Measurements from ENCODE around the gene KCNQ1. TPM values are rescaled to one million over a fixed set of nuclear protein-coding genes. Genes with fewer than 3 reads are reported as not detected.

The KCNQ1 gene
- total and polyA plus RNA-seq, 2 donors, result 6.3 to 9.1 TPM

DNA sequence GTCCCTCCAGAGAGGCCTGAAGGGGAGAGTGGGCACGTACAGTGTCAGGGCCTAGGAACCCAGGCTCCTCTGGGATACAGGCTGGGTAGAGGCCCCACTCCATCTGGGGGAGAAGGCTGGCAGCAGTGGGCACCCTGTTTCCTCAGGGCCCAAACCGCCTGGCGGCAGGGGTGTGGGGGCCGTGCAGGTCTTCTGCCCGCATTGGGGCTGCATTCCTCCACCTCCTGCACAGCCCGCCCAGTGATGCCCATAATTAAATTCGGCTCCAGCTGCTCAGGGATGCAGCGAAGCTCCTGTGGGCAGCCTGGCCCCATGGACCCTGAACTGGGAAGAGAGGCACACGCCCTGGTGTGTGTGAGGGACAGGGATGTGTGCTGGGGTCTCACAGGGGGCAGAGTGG lies 219.6 kb downstream of the KCNQ1 start:
- no peak for DNase-seq (ENCODE audit: extremely low spot score)
- H3K4me1 ChIP-seq (ENCODE audit: insufficient read depth), result no peaks in the 10 kb centered on the region
- H3K4me3 ChIP-seq (ENCODE audit: low read depth, low read length), result no peak overlapping the region
- H3K36me3 ChIP-seq (ENCODE audit: insufficient read depth), result no peaks in the 10 kb centered on the region
- no peak overlapping the region for H3K27ac ChIP-seq (ENCODE audit: low read depth)
- WGBS, result 87% methylated on average over 9 of the region's 9 CpGs

DNA sequence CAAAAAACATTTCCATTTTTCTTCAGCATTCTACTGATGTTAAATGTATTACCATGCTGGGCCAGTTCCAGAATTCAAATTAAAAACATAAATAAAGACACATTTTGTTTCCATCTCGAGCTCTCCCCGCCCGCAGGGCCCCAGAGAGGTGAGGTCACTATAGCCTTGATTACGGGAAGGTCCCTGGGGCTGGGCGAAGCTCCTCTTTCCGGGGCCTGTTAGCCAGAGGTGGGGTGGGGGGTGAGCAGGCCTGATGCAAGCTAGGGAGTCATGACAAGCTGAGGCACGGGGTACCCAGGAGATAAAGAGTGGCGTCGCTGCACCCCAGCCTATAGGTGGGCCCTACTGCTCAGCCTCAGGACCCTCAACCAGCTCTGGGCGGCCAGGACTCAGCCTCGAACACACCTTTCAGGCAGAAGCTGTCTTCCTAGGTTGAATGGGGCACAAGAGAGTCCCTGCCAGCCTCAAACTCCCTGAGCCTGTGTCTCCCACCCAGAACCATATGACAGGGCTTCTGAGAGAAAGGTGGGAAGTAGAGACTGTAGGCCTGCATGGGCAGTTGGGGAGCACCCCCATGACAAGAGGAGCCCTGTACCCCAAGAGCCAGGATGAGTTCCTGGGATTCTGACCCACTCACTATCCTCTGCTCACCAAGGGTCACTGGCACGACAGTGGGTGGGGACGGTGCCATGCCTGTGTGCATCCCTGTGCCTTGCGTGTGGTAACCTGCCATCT lies 220.2 kb downstream of the KCNQ1 start:
- no peak for DNase-seq (ENCODE audit: extremely low spot score)
- H3K27ac ChIP-seq (ENCODE audit: low read depth), result no peak overlapping the region
- H3K36me3 ChIP-seq (ENCODE audit: insufficient read depth), result no peaks in the 10 kb centered on the region
- 93% methylated on average over 14 of the region's 14 CpGs for WGBS
- H3K4me3 ChIP-seq (ENCODE audit: low read depth, low read length), result no peak overlapping the region
- H3K4me1 ChIP-seq (ENCODE audit: insufficient read depth), result no peaks in the 10 kb centered on the region

DNA sequence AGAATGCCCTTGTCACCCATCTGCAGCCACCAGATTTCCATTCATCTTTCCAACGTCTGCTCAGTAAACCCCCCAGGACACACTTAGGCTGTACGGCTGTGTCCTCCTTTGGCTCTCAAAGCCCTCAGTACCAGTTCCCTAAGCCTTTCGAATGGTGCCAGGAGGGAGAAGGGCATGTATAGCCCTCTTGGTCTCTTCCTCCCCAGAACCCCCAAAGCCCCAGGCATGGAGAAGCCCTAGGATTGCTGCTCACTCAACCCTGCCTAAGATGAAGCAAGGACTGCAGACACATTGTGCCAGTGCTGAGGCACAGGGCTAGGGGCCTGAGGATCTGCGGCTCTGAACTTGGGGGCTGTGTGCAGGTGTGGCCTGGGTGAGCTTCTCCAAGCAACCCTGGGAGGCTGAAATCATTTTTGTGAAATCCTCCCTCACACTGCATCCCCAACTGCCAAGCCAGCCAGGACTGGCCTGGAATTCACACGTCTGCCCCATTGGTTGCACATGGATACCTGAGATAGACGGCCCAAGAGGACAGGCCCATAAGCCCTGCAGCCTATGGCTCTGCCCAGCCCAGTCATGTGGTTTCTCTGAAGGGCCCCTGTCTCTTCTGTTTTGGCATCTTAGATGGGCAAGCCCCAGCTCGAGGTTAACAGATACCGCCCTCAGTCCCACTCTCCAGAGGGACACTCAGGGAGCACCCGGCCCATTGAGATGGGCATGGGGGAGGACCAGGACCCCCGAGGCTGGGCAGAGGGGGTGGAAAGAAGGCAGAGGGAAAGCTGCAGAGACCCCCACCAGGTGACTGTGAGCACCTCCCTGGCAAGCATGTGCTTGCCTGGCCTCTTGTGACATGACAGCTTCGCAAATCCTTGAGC lies 221.0 kb downstream of the KCNQ1 start:
- no peak overlapping the region for H3K27ac ChIP-seq (ENCODE audit: low read depth)
- H3K36me3 ChIP-seq (ENCODE audit: insufficient read depth), result no peaks in the 10 kb centered on the region
- H3K4me1 ChIP-seq (ENCODE audit: insufficient read depth), result no peaks in the 10 kb centered on the region
- WGBS, result 89% methylated on average over 11 of the region's 11 CpGs
- H3K4me3 ChIP-seq (ENCODE audit: low read depth, low read length), result no peak overlapping the region
- DNase-seq (ENCODE audit: extremely low spot score), result no peak

DNA sequence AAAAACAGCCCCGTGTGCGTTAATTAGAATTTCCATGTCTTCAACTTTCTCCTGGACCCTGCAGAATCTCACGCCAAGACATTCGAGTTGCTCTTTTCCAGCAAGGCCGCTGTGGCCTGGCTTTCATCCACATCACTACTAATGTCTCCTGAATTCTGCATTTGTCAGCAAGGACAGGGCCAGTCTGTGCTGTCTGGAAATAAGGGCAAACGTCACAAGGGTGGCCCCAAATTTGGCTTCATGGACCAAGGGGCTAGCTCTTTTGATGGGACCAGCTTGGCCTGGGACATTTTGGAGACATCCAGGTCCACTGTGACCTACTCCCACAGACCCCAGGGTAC lies 221.6 kb downstream of the KCNQ1 start:
- Histone ChIP-seq H3K4me1 (ENCODE audit: insufficient read depth) (no peaks in the 10 kb centered on the region), H3K27ac (ENCODE audit: low read depth) (no peak overlapping the region), H3K4me3 (ENCODE audit: low read depth, low read length) (no peak overlapping the region), H3K36me3 (ENCODE audit: insufficient read depth) (no peaks in the 10 kb centered on the region)
- WGBS, result 57% methylated on average over 6 of the region's 6 CpGs
- DNase-seq (ENCODE audit: extremely low spot score), result no peak

DNA sequence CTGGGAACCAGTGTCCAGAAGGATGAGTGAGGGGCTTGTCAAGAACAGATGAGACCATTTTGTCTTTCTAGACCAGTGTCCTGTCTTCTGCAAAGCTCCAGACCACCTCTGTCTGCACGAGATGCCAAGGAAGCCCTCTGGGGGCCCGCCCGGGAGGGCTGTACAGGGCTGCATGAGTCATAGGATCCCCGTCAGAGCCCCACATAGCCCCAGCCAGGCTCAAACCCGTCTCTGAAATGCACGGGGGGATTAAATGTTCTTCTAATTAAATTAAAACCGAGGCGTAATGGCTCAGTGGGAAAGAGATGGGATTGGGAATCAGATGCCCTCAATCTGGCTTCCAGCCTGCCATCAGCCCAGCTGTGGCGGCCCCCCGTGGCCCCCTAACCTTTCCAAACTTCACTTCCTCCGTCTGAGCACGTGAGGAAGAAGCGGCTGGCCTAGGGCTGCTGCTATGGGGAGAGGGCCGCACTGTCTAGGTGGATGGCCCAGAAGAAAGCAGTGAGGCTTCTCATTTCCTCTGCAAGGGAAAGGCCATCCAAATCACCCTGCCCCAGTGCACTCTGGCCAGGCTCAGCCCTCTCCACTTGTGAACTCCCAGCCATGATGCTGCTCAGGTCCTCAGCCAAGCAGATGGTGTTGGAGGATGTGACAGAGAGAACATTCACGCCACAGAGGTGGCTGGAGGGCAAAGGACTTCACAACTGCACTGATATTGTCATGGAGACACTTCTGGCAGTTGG lies 222.2 kb downstream of the KCNQ1 start:
- no peaks in the 10 kb centered on the region for H3K36me3 ChIP-seq (ENCODE audit: insufficient read depth)
- no peaks in the 10 kb centered on the region for H3K4me1 ChIP-seq (ENCODE audit: insufficient read depth)
- DNase-seq (ENCODE audit: extremely low spot score), result no peak
- no peak overlapping the region for H3K4me3 ChIP-seq (ENCODE audit: low read depth, low read length)
- no peak overlapping the region for H3K27ac ChIP-seq (ENCODE audit: low read depth)
- 87% methylated on average over 15 of the region's 15 CpGs for WGBS

DNA sequence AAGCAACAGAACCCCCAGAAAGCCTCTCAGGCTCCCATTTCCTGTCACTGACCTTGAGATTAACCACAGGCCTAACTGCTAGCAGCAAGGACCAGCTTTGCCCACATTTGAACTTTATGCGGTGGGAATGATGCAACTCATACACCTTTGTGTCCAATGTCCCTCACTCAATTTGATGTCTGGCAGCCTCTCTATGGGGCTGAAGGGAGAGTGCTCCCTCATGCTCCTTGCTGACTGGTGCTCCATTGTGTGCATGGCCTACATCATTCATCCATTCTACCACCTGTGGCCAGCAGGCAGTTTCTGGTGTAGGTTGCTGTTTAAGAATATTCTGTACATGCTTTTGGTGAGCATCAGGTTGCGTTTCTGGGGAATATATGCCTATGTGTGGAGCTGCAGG lies 223.1 kb downstream of the KCNQ1 start:
- 93% methylated on average over 2 of the region's 2 CpGs for WGBS
- no peaks in the 10 kb centered on the region for H3K4me1 ChIP-seq (ENCODE audit: insufficient read depth)
- no peak for DNase-seq (ENCODE audit: extremely low spot score)
- no peak overlapping the region for H3K27ac ChIP-seq (ENCODE audit: low read depth)
- no peaks in the 10 kb centered on the region for H3K36me3 ChIP-seq (ENCODE audit: insufficient read depth)
- H3K4me3 ChIP-seq (ENCODE audit: low read depth, low read length), result no peak overlapping the region

DNA sequence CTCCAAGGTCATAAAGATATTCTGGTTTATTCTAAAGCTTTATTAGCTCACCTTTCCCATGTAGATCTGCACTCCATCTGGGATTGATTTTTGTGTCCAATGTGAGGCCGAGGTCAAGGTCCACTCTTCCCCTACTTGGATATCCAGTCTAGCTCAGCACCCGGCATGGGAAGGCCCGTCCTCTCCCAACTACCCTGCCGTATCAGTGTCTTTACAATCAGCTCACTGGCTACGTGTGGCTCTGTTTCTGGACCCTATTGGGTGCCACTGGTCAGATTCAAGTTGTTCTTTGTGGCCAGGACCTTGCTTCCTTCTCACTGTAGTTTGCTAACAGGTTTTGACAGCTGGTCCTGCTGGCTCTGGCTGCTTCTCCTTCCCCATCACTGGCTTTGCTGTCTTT lies 224.1 kb downstream of the KCNQ1 start:
- 90% methylated on average over 5 of the region's 5 CpGs for WGBS
- Histone ChIP-seq H3K4me1 (ENCODE audit: insufficient read depth) (no peaks in the 10 kb centered on the region), H3K27ac (ENCODE audit: low read depth) (no peak overlapping the region), H3K4me3 (ENCODE audit: low read depth, low read length) (no peak overlapping the region), H3K36me3 (ENCODE audit: insufficient read depth) (no peaks in the 10 kb centered on the region)
- no peak for DNase-seq (ENCODE audit: extremely low spot score)

DNA sequence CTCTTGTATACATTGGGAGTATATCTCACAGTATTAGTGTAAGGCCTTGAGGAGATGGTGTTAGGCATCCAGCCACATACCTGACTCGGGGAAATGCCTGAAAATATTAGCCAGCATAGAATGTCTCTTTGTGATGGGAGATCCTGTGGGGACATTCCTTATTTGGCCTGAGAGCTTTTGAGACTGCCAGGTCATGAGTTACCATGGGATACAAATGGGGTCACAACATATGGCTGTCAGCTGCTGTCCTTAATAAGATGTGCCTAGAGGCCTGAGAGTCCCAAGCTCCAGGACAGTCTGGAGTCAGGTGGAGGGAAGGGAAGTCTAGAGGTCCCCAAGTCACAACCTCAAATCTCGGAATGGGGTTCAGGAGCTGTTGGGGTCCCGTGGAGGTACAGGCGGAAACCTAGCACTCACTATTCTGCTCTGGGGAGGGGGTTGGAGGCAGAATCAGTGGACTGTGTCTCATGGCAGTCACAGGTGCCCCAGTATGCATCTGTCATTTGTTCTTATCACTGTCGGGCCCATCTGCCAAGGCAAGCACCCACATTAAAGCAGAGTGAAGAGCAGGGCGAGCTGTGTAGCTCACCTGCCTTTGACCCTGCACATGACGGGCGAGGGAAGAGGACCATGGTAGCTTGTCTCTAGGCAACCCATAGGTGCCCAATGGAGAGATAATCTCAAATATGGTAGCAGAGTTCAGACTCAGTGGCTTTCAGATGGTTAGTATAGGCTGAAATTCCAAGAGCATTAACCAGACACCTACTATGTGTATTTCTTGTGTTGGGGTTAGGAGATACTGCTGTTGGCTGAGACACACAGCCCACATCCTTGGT lies 225.0 kb downstream of the KCNQ1 start:
- Histone ChIP-seq H3K4me1 (ENCODE audit: insufficient read depth) (no peaks in the 10 kb centered on the region), H3K27ac (ENCODE audit: low read depth) (no peak overlapping the region), H3K4me3 (ENCODE audit: low read depth, low read length) (no peak overlapping the region), H3K36me3 (ENCODE audit: insufficient read depth) (no peaks in the 10 kb centered on the region)
- WGBS, result 97% methylated on average over 8 of the region's 8 CpGs
- no peak for DNase-seq (ENCODE audit: extremely low spot score)

DNA sequence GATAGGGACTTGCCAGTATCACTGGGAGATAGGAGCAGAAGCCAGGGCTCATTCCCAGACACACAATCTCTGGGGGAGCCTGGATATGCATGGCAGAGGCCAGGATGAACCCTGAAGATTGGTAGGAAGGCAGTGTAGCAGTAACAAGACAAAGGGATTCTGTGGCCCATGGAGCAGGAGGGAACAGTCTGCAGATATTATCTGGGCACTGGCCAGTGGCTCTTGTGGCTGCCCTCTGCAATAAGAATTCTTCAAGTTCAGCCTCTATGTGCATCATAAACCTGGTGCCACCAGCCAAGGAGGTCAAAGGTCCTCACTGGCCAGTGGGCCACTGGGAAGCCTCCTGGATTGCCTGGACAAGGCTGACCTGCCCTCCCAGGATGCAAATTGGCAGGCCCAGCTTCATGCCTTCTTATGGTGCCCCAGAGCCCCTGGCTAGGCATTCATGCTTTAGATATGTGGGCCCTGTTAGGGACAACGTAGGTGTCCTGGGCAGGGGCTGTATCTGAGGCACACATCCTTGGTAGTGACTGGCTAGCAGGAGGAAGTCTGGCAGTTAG lies 225.8 kb downstream of the KCNQ1 start:
- WGBS, result 0% methylated on average over 1 of the region's 1 CpG
- no peak for DNase-seq (ENCODE audit: extremely low spot score)
- no peaks in the 10 kb centered on the region for H3K4me1 ChIP-seq (ENCODE audit: insufficient read depth)

DNA sequence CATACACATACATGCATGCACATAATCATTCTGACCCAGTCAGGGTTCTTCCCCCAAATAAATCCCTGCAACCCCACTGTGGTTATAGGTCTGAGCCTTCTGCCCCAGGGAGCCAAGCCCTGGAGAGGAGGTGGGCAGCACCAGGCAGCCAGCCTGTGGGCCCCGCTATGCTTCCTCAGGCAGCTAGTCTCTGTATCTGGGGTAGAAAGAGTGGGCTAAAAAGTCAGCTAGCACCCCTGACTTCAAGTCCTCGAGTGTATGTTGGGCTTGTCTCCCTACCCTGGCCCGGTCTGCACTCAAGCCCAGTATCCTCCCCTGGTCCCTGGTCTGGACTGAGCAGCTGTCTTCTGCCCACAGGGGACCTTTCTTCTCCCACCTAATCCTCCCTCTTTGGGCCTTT lies 226.9 kb downstream of the KCNQ1 start:
- no peak overlapping the region for H3K27ac ChIP-seq (ENCODE audit: low read depth)
- DNase-seq (ENCODE audit: extremely low spot score), result no peak
- no peaks in the 10 kb centered on the region for H3K4me1 ChIP-seq (ENCODE audit: insufficient read depth)
- no peaks in the 10 kb centered on the region for H3K36me3 ChIP-seq (ENCODE audit: insufficient read depth)
- 96% methylated on average over 3 of the region's 3 CpGs for WGBS
- H3K4me3 ChIP-seq (ENCODE audit: low read depth, low read length), result no peak overlapping the region

More for the DNA sequence above, 225.8 kb downstream of the KCNQ1 start:
- no peak overlapping the region for H3K4me3 ChIP-seq (ENCODE audit: low read depth, low read length)
- H3K36me3 ChIP-seq (ENCODE audit: insufficient read depth), result no peaks in the 10 kb centered on the region
- H3K27ac ChIP-seq (ENCODE audit: low read depth), result no peak overlapping the region

DNA sequence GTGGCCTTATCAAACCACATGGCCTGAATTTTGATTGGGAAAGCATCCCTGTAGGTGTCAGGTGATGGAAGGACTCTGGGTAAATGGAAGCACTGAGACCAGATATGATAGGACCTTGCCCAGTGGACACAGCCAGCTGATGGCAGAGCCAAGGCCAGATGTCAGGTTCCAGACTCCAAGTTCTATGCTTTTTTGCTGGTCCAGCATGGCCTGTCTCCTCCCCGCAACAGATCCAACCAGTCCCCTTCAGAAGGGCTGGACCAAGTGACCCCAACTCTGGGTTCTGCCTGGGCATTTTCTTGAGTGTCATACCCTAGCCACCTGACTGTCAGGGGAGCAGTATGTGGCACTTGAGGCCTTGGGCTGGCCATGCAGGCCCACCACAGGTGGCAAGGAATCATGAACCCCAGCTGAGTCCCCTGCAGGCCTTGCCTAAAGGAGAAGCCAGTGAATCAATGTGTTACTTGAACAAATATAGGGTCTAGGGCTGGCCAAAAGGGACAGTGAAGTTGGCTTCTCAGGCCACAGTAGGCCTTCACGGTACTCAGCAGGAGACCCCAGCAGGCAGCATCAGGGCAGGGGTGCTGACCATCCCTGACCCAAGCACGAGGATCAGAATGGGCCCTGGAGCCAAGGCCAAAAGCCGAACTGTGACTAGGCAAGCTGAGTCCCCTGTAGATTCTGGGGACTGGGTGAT lies 227.9 kb downstream of the KCNQ1 start:
- Histone ChIP-seq H3K4me3 (ENCODE audit: low read depth, low read length) (no peak overlapping the region), H3K36me3 (ENCODE audit: insufficient read depth) (no peaks in the 10 kb centered on the region), H3K4me1 (ENCODE audit: insufficient read depth) (no peaks in the 10 kb centered on the region), H3K27ac (ENCODE audit: low read depth) (no peak overlapping the region)
- WGBS, result 97% methylated on average over 4 of the region's 4 CpGs
- no peak for DNase-seq (ENCODE audit: extremely low spot score)

DNA sequence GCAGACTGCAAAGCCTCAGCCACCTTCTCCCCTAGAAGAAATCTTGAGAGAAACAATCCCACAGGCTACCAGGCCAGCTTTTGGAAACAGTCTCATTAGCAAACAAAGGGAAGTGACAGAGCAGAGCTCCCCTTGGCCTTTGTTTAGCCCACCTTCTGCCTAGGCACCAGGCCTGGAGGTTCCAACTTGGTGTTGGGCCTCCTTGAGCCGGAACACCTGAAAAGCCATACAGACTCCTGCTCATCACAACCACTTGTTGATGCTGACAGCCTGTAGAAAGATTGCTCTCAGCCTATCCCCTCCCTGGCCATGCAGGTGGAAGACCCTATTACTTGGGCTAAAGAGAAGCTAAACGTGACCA lies 228.4 kb downstream of the KCNQ1 start:
- H3K4me3 ChIP-seq (ENCODE audit: low read depth, low read length), result no peak overlapping the region
- H3K36me3 ChIP-seq (ENCODE audit: insufficient read depth), result no peaks in the 10 kb centered on the region
- no peak overlapping the region for H3K27ac ChIP-seq (ENCODE audit: low read depth)
- H3K4me1 ChIP-seq (ENCODE audit: insufficient read depth), result no peaks in the 10 kb centered on the region
- WGBS, result 93% methylated on average over 2 of the region's 2 CpGs
- DNase-seq (ENCODE audit: extremely low spot score), result no peak

All from urinary bladder (tissue), 4 donors.